ENCODE results near the gene TMEM114. TPM values are rescaled to one million over a fixed set of nuclear protein-coding genes. Genes with fewer than 3 reads are reported as not detected.
A peak's percentile ranks its signal among the peaks of the same experiment; 100 is the strongest.

TMEM114 gene
- total RNA-seq, 1 experiment from 2014 or later = not detected

GRCh38 chr16:8568231-8568617 lies 22.1 kb downstream of the TMEM114 start:
- no peak for ATAC-seq
- in situ Hi-C loops (cut with HindIII; ENCODE audit: low pct_unique_long_range_greater_than_20kb, low sequenced_read_pairs) (no loop called here), intact Hi-C loops (cut with micrococcal nuclease; ENCODE audit: unreplicated experiment) (loop anchor here (5.0 kb wide), 2 partner anchors 89 to 314 kb away; partner anchors contain the start of gene LITAFD)

DNA sequence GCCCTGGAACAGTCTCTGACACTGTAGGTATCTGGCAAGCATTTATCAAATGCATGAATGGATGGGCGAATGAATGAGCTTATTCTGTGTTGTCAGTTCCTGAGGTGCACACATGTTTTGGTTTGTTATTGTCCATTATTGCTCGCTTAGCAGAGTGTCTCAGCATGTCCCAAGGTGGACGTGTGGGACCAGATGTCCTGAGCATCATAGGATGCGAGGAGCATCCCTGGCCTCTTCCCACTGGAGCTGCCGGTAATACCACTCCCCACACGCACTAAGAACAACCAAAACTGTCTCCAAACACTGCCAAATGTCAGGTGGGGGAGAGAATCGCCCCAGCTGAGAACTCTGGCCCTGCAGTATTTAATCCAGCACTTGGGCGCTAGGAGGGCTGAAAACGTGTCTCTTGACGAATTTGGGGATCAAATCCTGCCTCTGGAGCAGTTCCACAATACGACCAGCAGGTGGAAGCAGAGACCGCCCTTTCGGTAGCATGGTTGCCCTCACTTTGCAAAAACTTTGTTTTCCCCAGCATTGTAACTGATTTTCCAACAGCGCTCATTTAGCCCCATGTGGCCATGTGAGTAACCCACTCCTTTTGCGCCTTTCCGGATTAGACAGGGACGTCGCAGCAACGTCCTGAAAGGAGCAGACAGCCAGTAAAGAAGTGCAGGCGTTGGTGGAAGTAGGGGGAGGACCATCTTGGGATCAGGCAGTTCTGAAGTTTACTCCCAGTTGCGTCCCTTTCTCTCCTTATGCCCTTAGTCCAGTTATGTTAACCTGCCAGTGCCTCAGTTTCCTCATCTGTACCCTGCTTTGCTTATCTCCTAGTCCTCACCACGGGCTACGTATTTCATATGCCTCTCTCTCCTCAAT lies 22.7 kb downstream of the TMEM114 start:
- POLR2A ChIA-PET = no interaction called here
- intact Hi-C loops (cut with micrococcal nuclease; ENCODE audit: unreplicated experiment) = loop anchor here (2.0 to 5.0 kb wide), 3 partner anchors 90 to 315 kb away; partner anchors contain the start of gene LITAFD
- Histone ChIP-seq H3K27ac (ENCODE audit: low read length) (no peak overlapping the region), H3K9me3 (ENCODE audit: control insufficient read depth, insufficient read depth, low read depth, low read length) (no peaks in the 10 kb centered on the region), H3K4me3 (ENCODE audit: low read depth in 2 of 2, low read length in 2 of 2) (no peak overlapping the region), H3K4me1 (ENCODE audit: control insufficient read depth, insufficient read depth, low read length) (no peaks in the 10 kb centered on the region; the same call in 1 of the 2 replicates), H3K36me3 (ENCODE audit: control insufficient read depth, insufficient read depth, low read length) (no peaks in the 10 kb centered on the region), H3K27me3 (ENCODE audit: control insufficient read depth, insufficient read depth, low read length) (no peaks in the 10 kb centered on the region)
- BruUV-seq (replicated peaks) = no TSS peak
- ATAC-seq = peak; percentile 95
- DNase-seq (ENCODE audit: low read depth, low spot score) = peak; percentile 80
- in situ Hi-C loops (cut with HindIII; ENCODE audit: low pct_unique_long_range_greater_than_20kb, low sequenced_read_pairs) = no loop called here
- CTCF ChIA-PET = interaction anchor here (1.0 kb wide), 1 partner anchor 85 kb away, joined by 3 read pairs; no protein-coding TSS in a partner anchor
- TF ChIP-seq, protein P1, sequence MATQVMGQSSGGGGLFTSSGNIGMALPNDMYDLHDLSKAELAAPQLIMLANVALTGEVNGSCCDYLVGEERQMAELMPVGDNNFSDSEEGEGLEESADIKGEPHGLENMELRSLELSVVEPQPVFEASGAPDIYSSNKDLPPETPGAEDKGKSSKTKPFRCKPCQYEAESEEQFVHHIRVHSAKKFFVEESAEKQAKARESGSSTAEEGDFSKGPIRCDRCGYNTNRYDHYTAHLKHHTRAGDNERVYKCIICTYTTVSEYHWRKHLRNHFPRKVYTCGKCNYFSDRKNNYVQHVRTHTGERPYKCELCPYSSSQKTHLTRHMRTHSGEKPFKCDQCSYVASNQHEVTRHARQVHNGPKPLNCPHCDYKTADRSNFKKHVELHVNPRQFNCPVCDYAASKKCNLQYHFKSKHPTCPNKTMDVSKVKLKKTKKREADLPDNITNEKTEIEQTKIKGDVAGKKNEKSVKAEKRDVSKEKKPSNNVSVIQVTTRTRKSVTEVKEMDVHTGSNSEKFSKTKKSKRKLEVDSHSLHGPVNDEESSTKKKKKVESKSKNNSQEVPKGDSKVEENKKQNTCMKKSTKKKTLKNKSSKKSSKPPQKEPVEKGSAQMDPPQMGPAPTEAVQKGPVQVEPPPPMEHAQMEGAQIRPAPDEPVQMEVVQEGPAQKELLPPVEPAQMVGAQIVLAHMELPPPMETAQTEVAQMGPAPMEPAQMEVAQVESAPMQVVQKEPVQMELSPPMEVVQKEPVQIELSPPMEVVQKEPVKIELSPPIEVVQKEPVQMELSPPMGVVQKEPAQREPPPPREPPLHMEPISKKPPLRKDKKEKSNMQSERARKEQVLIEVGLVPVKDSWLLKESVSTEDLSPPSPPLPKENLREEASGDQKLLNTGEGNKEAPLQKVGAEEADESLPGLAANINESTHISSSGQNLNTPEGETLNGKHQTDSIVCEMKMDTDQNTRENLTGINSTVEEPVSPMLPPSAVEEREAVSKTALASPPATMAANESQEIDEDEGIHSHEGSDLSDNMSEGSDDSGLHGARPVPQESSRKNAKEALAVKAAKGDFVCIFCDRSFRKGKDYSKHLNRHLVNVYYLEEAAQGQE (IDR thresholded peaks at IDR 0.05; ENCODE audit: insufficient read depth in 1 of 2, low read depth in 2 of 2, low read length in 1 of 2) = peak in 1 of 2 experiments; percentile 38; a peak in 1 of 4 replicates
- TF ChIP-seq, protein P2, sequence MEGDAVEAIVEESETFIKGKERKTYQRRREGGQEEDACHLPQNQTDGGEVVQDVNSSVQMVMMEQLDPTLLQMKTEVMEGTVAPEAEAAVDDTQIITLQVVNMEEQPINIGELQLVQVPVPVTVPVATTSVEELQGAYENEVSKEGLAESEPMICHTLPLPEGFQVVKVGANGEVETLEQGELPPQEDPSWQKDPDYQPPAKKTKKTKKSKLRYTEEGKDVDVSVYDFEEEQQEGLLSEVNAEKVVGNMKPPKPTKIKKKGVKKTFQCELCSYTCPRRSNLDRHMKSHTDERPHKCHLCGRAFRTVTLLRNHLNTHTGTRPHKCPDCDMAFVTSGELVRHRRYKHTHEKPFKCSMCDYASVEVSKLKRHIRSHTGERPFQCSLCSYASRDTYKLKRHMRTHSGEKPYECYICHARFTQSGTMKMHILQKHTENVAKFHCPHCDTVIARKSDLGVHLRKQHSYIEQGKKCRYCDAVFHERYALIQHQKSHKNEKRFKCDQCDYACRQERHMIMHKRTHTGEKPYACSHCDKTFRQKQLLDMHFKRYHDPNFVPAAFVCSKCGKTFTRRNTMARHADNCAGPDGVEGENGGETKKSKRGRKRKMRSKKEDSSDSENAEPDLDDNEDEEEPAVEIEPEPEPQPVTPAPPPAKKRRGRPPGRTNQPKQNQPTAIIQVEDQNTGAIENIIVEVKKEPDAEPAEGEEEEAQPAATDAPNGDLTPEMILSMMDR (IDR thresholded peaks at IDR 0.05) = peak; percentile 96
- TF ChIP-seq TCF7L2 (IDR thresholded peaks at IDR 0.05; ENCODE audit: low read depth, low read length) (no peak), SIN3A (IDR thresholded peaks at IDR 0.05; ENCODE audit: borderline replicate concordance, insufficient read depth, low read depth, low read length) (no peak), POLR2AphosphoS5 (IDR thresholded peaks at IDR 0.05; ENCODE audit: low read depth, low read length) (no peak)

More at GRCh38 chr16:8568231-8568617, 22.1 kb downstream of the TMEM114 start:
- DNase-seq (ENCODE audit: low read depth, low spot score) = no peak
- no peak overlapping the region for H3K4me3 ChIP-seq (ENCODE audit: low read depth in 2 of 2, low read length in 2 of 2)
- H3K9me3 ChIP-seq (ENCODE audit: control insufficient read depth, insufficient read depth, low read depth, low read length) = no peaks in the 10 kb centered on the region
- ChIA-PET CTCF (no interaction called here), POLR2A (no interaction called here)
- TF ChIP-seq POLR2AphosphoS5 (IDR thresholded peaks at IDR 0.05; ENCODE audit: low read depth, low read length) (no peak), SIN3A (IDR thresholded peaks at IDR 0.05; ENCODE audit: borderline replicate concordance, insufficient read depth, low read depth, low read length) (no peak), TCF7L2 (IDR thresholded peaks at IDR 0.05; ENCODE audit: low read depth, low read length) (no peak)
- TF ChIP-seq, protein P2 (IDR thresholded peaks at IDR 0.05) = no peak
- H3K27me3 ChIP-seq (ENCODE audit: control insufficient read depth, insufficient read depth, low read length) = no peaks in the 10 kb centered on the region
- no TSS peak for BruUV-seq (replicated peaks)
- H3K4me1 ChIP-seq (ENCODE audit: control insufficient read depth, insufficient read depth, low read length) = no peaks in the 10 kb centered on the region; the same call in 1 of the 2 replicates
- no peak overlapping the region for H3K27ac ChIP-seq (ENCODE audit: low read length)
- H3K36me3 ChIP-seq (ENCODE audit: control insufficient read depth, insufficient read depth, low read length) = no peaks in the 10 kb centered on the region
